Astrocyte of the cerebellum (primary cell): ENCODE measurements around the gene HERPUD1.

ENCODE experiments used
- DNase-seq: peaks from one replicate; pipeline ENCODE4 v3.0.0-alpha.2; 2011; ENCODE audit warnings: low read depth
- H3K4me3 ChIP-seq: 2 replicates; pipeline ENCODE4 v1.5.1; 2011; ENCODE audit warnings: mild to moderate bottlenecking, low read depth, low read length, moderate library complexity
- in situ Hi-C: cut with HindIII; loops from 2 replicates; pipeline ENCODE4 v1.10.0; 2017; ENCODE audit warnings: low sequenced_read_pairs
- TF ChIP-seq, protein P1 (sequence below): IDR thresholded peaks from 2 replicates; pipeline ENCODE4 v1.5.1; 2012; ENCODE audit warnings: low read length, low read depth, moderate library complexity, mild to moderate bottlenecking; ENCODE audit errors: missing control alignments

Gene HERPUD1

DNA sequence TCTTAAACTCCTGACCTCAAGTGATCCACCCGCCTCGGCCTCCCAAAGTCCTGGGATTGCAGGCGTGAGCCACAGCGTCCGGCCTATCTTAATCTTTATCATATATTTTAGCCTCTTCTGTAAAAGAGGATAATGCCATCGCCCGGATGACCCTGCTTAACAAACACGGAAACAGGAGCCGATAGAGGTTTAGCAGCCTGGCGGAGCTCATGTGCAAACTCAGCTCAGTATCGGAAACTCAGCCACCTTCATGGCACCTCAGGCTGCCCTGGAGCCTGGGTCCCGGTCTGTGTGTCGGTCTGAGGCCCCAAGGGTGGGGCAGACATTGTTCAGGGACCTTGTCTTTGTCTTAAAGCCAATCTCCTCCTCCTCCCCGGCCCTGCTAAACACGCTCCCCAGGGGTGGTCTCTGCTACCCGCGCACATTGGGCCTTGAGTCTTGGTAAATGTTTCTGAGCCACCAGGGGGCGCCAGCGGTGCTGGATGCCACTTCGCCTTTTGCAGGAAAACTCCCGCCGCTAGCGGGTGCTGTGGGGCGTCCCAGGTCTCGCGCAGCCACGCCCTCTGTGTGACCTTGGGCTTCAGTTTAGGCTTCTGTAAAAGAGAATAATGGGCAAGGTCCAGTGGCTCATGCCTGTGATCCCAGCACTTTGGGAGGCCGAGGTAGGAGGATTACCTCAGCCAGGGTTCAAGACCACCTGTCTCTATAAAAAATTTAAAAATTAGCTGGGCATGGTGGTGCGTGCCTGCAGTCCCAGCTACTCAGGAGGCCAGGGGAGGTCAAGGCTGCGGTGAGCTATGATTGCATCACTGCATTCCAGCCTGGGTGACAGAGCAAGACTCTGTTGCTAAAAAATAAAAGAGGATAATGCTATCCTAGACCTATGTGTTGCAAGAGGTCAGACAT lies 32.6 kb downstream of the HERPUD1 start:
- no peak overlapping the region for H3K4me3 ChIP-seq
- TF ChIP-seq, protein P1, sequence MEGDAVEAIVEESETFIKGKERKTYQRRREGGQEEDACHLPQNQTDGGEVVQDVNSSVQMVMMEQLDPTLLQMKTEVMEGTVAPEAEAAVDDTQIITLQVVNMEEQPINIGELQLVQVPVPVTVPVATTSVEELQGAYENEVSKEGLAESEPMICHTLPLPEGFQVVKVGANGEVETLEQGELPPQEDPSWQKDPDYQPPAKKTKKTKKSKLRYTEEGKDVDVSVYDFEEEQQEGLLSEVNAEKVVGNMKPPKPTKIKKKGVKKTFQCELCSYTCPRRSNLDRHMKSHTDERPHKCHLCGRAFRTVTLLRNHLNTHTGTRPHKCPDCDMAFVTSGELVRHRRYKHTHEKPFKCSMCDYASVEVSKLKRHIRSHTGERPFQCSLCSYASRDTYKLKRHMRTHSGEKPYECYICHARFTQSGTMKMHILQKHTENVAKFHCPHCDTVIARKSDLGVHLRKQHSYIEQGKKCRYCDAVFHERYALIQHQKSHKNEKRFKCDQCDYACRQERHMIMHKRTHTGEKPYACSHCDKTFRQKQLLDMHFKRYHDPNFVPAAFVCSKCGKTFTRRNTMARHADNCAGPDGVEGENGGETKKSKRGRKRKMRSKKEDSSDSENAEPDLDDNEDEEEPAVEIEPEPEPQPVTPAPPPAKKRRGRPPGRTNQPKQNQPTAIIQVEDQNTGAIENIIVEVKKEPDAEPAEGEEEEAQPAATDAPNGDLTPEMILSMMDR, result peak; percentile 77
- in situ Hi-C loops, result no loop called here
- DNase-seq, result no peak

DNA sequence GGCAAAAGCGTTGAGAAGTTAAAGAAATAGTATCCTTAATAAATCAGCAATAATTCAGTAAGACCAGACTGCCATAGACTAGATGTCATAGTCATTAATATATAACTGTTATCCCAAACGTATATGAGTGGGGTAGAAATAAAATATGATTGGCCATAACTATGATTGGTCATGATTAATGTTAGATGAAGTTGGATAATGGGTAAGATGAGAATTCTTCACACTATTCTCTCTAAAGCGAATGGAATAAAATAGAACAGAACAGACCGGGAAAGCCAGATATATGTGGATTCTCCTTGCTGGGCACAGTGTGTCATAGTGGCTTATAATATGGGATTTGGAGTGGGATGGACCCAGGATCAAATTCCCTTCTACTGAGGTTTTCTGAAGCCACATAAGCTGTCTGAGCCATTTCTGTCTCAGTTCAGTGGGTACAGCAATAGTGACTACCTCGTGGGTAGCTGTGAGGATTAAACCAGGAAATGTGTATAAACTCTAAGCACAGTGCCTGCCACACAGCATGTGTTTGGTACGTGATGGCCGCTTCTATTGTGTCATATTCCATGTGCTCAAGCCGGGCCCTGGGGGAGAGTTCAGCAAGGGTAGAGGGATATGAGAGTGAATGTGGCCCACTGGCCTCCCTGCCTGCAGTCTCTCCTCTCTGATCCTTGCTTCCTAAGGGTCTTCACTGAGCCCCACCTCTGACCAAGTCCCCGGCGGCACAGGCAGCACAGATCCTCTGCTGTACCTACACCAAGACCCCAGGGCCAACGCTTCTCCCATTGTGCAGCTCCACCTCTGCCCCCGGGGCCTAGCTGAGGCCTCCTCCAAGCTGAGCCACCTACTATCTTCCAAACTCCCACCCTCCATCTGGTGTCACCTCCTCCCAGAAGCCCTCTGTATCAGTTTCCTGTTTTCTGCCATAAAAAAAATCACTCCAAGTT lies 33.5 kb downstream of the HERPUD1 start:
- H3K4me3 ChIP-seq, result no peak overlapping the region
- in situ Hi-C loops, result no loop called here
- TF ChIP-seq, protein P1, result no peak
- DNase-seq, result no peak

DNA sequence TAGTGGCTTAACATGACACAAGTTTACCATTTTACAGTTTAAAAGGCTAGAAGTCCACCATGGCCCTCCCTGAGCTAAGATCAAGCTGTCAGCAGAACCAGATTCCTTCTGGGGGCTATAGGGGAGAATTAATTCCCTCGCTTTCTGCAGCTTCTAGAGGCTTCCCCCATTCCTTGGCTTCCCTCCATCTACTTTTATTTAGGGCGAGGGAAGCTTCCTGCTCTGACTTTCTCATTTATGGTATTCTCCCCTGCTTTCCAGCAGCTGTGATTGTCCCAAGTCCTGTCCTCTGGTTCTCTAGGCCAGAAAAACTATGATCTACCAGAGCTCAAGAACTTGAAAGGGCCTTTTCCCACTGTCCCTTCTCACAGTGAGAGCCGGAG lies 34.1 kb downstream of the HERPUD1 start:
- DNase-seq, result no peak
- in situ Hi-C loops, result no loop called here
- no peak overlapping the region for H3K4me3 ChIP-seq
- TF ChIP-seq, protein P1, result no peak

DNA sequence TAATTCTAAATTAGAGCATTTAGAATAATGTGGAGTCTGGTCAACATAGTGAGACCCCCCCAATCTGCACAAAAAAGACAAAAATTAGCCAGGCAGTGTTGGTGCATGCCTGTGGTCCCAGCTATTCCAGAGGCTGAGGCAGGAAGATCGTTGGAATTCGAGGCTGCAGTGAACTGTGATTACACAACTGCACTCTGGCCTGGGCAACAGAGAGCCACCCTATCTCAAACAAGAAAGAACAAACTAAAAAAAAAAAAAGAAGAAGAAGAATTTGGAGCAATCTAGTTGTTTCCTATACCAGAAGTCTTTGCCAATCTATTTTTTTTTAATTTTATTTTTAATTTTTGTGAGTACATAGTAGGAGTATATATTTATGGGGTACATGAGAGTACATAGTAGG lies 35.8 kb downstream of the HERPUD1 start:
- no peak for DNase-seq
- TF ChIP-seq, protein P1, result no peak
- no peak overlapping the region for H3K4me3 ChIP-seq
- in situ Hi-C loops, result no loop called here

DNA sequence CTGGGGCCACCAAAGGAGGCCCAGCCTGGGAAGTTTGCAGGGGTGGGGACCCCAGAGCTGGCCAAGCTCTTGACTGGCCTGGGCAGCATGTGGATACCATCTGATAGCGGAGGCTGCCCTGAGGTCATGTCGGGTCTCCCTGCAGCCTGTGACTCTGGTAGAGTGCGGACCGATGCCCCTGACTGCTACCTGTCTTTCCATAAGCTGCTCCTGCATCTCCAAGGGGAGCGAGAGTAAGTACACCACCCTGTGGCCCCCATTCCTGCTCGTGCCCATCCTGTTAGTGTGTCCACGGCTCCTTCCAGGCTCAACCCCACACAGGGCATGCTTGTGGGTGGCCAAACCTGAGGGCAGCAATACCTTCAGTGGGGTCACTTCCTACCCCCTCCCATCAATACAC lies 37.8 kb downstream of the HERPUD1 start:
- in situ Hi-C loops, result no loop called here
- TF ChIP-seq, protein P1, result no peak

DNA sequence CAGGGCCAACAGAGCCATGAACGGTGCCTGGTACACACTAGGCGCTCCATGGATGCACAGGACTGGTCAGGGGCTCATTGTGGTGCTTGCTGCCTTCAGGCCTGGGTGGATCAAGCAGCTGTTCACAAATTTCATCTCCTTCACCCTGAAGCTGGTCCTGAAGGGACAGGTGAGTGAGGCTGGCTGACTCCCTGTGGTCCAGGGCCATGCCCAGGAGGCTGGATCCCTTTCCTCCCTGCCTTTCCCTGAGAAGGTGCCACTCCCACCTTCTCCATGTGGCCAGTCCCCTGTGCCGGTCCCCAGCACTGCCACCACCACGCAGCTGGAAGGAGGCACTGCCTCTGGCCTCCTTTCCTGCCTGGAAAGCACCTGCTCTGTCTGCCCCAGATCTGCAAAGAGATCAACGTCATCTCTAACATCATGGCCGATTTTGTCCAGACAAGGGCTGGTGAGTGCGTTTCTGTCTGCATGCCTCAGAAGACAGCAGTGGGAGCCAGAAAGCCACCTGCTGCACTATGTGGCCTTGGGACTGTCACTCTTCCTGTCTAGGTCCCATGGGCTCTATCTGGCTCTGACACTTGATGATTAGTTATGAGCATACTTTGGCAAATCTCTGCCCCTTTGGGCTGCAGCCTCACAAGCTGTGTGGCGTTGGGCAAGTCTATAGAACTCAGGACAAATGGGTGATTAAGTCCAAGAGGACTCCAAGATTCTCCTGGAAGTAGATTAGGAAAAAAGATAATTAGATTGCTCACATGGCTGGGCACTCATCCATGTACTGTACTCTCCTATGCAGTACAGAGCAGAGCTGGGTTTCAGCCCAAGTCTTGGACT lies 39.2 kb downstream of the HERPUD1 start:
- in situ Hi-C loops, result no loop called here
- DNase-seq, result no peak
- TF ChIP-seq, protein P1, result no peak
- H3K4me3 ChIP-seq, result no peak overlapping the region

More for the DNA sequence above, 37.8 kb downstream of the HERPUD1 start:
- H3K4me3 ChIP-seq, result no peak overlapping the region
- DNase-seq, result no peak
